Thyroid gland (tissue), 4 donors: ENCODE results near the gene CDH4. TPM values are rescaled to one million over a fixed set of nuclear protein-coding genes. Genes with fewer than 3 reads are reported as not detected.

ENCODE experiments used
- DNase-seq, 2 donors: peaks; one replicate each; pipeline ENCODE4 v3.0.0-alpha.2; 2019
- H3K27ac ChIP-seq, 3 donors: fragments of 200-600 bp; sonication (generic); 1 replicate in 2 of 3; 2 replicates in 1 of 3; pipeline ENCODE4 v1.5.1; 2016 to 2019; ENCODE audit warnings: mild to moderate bottlenecking in 1 of 3, moderate library complexity in 1 of 3
- H3K27me3 ChIP-seq: fragments of 200-600 bp; sonication (generic); one replicate; pipeline ENCODE4 v1.5.1; 2019
- H3K36me3 ChIP-seq, 2 donors: fragments of 200-600 bp; sonication (generic); one replicate each; pipeline ENCODE4 v1.5.1; 2016 to 2019
- H3K4me1 ChIP-seq, 2 donors: fragments of 200-600 bp; sonication (generic); one replicate each; pipeline ENCODE4 v1.5.1; 2017 to 2019
- H3K4me3 ChIP-seq, 3 donors: fragments of 200-600 bp; sonication (generic); replicated peaks in 1 of 3; 1 replicate in 2 of 3; 2 replicates in 1 of 3; pipeline ENCODE4 v1.5.1; 2016; ENCODE audit warnings: mild to moderate bottlenecking in 1 of 3
- H3K9me3 ChIP-seq: fragments of 200-600 bp; sonication (generic); one replicate; pipeline ENCODE4 v1.5.1; 2017
- POLR2A ChIP-seq, 2 donors: fragments of 450-650 bp; IDR thresholded peaks; one replicate each; pipeline ENCODE4 v1.6.1; 2017; ENCODE audit warnings: antibody characterized with exemption in 2 of 2, mild to moderate bottlenecking in 2 of 2, moderate library complexity in 1 of 2
- WGBS, 2 donors: methylation state at CpG; one replicate each; pipeline ENCODE4 v1.1.5; 2017; 5-methylcytosine and 5-hydroxymethylcytosine counted together
- intact Hi-C: fragments of 100-400 bp; cut with DNase I; formaldehyde crosslinking; loops from one replicate; pipeline ENCODE4 v1.15.1; 2023
- total RNA-seq, 4 donors: library from RNA; depleted of rRNA; stranded (reverse); fragments of >200 nt; gene quantifications; one replicate each; pipeline ENCODE4 v1.2.3, GENCODE V29; 2016
- TF ChIP-seq, protein P1 (sequence below), 6 experiments: fragments of 200-600 bp in 3 of 6; fragments of 450-650 bp in 3 of 6; sonication (generic) in 3 of 6; IDR thresholded peaks; one replicate each; pipeline ENCODE4 v1.5.1; 2016 to 2019; ENCODE audit warnings: antibody characterized with exemption in 6 of 6, mild to moderate bottlenecking in 2 of 6, inconsistent platforms in 1 of 6, moderate library complexity in 1 of 6

Gene CDH4
- total RNA-seq, 4 donors from 2014 or later = 0.22 to 0.29 (median 0.29) TPM; not detected in 1

DNA sequence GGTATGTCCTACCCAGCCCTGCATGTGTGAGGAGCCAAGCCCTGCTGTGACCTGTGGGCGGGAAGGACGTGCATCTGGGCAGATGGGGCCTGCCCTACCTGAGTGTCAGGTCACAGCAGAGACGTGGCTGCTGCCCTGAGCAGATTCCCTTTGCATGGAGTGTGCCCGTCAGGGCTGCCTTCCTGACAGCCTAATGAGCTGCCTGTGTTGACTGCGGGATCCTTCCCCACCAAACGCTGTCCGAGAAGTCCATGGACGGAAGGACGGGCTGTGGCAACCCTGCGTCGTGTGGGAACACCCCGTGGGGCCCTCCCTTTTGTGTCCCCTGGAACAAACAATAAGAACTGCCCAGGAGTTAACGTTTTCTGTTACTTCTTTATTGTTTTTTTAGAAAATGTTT, 343.2 kb downstream of the CDH4 start:
- Histone ChIP-seq H3K4me3 (no peak overlapping the region), H3K27me3 (no peaks in the 10 kb centered on the region), H3K36me3 (no peaks in the 10 kb centered on the region), H3K9me3 (no peaks in the 10 kb centered on the region), H3K27ac (no peak overlapping the region), H3K4me1 (no peaks in the 10 kb centered on the region)
- TF ChIP-seq, protein P1, sequence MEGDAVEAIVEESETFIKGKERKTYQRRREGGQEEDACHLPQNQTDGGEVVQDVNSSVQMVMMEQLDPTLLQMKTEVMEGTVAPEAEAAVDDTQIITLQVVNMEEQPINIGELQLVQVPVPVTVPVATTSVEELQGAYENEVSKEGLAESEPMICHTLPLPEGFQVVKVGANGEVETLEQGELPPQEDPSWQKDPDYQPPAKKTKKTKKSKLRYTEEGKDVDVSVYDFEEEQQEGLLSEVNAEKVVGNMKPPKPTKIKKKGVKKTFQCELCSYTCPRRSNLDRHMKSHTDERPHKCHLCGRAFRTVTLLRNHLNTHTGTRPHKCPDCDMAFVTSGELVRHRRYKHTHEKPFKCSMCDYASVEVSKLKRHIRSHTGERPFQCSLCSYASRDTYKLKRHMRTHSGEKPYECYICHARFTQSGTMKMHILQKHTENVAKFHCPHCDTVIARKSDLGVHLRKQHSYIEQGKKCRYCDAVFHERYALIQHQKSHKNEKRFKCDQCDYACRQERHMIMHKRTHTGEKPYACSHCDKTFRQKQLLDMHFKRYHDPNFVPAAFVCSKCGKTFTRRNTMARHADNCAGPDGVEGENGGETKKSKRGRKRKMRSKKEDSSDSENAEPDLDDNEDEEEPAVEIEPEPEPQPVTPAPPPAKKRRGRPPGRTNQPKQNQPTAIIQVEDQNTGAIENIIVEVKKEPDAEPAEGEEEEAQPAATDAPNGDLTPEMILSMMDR (IDR thresholded peaks at IDR 0.05) = no peak
- no peak for TF ChIP-seq POLR2A (IDR thresholded peaks at IDR 0.05)
- intact Hi-C loops = no loop called here
- no peak for DNase-seq
- WGBS, 2 donors = 87 to 88% methylated on average over 12 to 13 of the region's 13 CpGs

DNA sequence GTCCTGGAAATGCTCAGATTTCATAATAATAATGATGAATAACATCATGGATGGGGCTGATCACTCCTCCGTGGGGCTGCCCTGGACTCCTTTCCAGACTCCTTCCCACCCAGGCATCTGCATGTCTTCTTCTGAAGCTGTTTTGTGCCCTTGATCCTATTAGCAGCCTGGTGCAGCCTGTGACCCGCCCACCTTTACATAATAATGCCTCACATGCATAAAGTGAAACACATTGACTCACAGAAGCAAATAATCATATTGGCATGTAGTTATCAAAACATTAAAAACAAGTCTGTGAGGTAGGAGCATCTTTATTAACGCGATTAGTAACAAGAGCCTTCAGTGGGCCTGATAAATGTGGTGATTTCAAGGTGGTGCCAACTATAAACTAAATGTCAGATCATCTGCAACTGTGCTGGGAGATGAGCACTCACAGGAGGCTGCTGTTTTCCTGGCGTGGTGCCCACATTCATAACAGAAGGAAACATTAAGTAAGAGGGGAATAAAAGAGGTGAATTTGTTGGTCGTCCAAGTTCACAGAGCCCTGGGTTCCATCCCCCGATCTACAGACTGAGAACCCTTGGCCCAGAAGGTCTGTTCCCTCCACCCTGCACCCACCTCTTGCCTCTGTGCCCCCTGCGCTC, 344.7 kb downstream of the CDH4 start:
- Histone ChIP-seq H3K4me1 (no peaks in the 10 kb centered on the region), H3K9me3 (no peaks in the 10 kb centered on the region), H3K27ac (no peak overlapping the region), H3K4me3 (no peak overlapping the region), H3K36me3 (no peaks in the 10 kb centered on the region), H3K27me3 (no peaks in the 10 kb centered on the region)
- intact Hi-C loops = no loop called here
- TF ChIP-seq POLR2A (IDR thresholded peaks at IDR 0.05) = no peak
- TF ChIP-seq, protein P1 (IDR thresholded peaks at IDR 0.05) = no peak
- WGBS, 2 donors = 80 to 86% methylated on average over 8 of the region's 8 CpGs
- DNase-seq = no peak

DNA sequence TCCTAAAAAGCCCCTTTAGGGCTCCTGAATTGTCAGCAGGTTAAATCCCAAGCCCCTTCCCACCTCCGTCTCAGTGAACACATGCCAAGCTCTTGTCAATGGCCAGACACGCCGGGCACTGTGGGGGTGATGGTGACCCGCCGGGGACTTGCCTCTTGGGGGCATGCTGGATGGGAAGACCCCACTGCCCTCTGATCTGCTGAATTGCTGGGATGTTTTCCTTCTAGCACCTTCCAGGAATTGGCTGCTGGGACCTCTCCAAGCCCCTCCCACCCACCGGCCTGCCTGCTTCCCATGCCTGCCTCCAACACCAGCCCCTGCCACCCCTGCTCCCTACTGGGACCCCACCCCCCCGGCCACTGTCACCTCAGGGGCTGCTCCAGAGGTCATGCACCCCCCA, 345.9 kb downstream of the CDH4 start:
- WGBS, 2 donors = 75 to 76% methylated on average over 7 of the region's 7 CpGs
- H3K27ac ChIP-seq = no peak overlapping the region
- H3K4me1 ChIP-seq = no peaks in the 10 kb centered on the region
- intact Hi-C loops = no loop called here
- H3K36me3 ChIP-seq = no peaks in the 10 kb centered on the region
- H3K27me3 ChIP-seq = no peaks in the 10 kb centered on the region
- TF ChIP-seq, protein P1 (IDR thresholded peaks at IDR 0.05) = no peak
- TF ChIP-seq POLR2A (IDR thresholded peaks at IDR 0.05) = no peak
- no peak overlapping the region for H3K4me3 ChIP-seq
- no peak for DNase-seq
- no peaks in the 10 kb centered on the region for H3K9me3 ChIP-seq

DNA sequence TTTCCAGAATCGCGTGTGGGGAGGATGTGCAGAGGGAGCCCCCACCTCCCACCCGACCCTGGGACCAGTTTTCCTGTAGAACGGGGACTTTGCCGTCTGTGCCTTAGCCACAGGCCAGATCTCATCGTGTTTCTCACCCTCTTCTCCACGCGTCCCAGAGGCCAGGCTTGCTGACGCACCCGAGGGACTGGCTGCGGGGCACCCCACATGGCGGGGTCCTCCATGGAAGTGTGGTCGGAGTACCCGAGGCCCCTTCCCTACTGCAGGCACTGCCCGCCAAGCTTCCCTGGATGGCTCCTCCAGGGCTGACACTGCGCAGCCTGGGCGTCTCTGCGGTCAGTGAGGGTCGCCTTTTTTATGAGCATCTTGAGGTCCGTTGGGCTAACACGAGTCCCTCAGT, 346.5 kb downstream of the CDH4 start:
- Histone ChIP-seq H3K9me3 (no peaks in the 10 kb centered on the region), H3K27ac (no peak overlapping the region), H3K4me3 (no peak overlapping the region), H3K36me3 (no peaks in the 10 kb centered on the region), H3K4me1 (no peaks in the 10 kb centered on the region), H3K27me3 (no peaks in the 10 kb centered on the region)
- WGBS, 2 donors = 80 to 82% methylated on average over 19 to 21 of the region's 21 CpGs
- intact Hi-C loops = no loop called here
- no peak for DNase-seq
- no peak for TF ChIP-seq POLR2A (IDR thresholded peaks at IDR 0.05)

DNA sequence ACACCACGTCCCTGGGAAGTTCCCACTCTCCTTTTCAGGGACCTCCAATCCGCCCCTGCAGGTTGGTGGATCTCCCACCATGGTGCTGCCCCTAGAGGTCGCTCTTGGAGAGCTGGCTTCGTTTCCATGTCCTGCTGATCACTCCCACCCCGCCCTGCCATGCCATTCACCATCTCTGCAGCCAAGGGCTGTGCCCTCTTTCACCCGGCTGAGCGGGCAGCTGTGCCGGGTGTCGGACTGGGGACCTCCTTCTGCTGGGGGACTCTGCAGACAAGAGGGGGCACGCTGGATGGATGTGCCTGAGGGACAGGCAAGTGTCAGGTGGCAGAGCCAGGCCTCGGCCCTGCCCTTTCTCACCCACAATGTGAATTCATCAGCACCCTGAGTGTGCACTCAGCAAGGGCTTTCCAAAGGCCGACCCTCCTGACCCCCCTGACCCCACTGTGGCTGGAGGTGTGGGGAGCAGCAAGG, 347.0 kb downstream of the CDH4 start:
- intact Hi-C loops = no loop called here
- 66 to 68% methylated on average over 10 to 12 of the region's 12 CpGs for WGBS, 2 donors
- H3K27me3 ChIP-seq = no peaks in the 10 kb centered on the region

More for the DNA sequence above, 347.0 kb downstream of the CDH4 start:
- Histone ChIP-seq H3K4me3 (no peak overlapping the region), H3K9me3 (no peaks in the 10 kb centered on the region), H3K4me1 (no peaks in the 10 kb centered on the region), H3K27ac (no peak overlapping the region), H3K36me3 (no peaks in the 10 kb centered on the region)
- no peak for DNase-seq
- TF ChIP-seq, protein P1 (IDR thresholded peaks at IDR 0.05) = no peak
- no peak for TF ChIP-seq POLR2A (IDR thresholded peaks at IDR 0.05)
